ENCODE results near the gene INTS7. TPM values are rescaled to one million over a fixed set of nuclear protein-coding genes. Genes with fewer than 3 reads are reported as not detected.
A peak's percentile ranks its signal among the peaks of the same experiment; 100 is the strongest.

INTS7 gene
- total RNA-seq, 1 experiment from 2014 or later: 25.3 TPM

DNA sequence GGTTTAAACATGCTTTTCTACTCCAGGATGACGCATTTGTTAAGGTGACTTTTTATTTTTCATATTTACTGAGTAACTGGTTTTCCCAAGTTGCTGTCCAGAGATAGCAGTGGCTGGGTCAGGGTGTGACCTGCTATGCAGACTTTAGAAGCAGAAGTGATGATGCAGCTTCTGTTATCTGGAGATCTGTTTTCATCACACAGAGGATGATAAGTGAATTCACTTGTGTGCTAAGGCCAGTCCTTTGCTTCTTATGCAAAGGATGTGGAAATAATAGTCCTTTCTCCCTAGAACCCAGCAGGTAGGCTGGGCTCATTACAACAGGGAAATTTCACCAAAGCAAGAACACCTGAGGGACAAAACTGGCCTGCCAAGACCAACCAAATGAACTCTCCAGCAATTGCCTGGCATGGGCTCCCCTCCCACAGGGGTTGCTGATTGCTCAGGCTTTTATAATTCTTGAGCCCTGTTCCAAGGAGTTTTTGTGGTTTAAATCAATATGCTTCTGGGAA is 107.0 kb downstream of the INTS7 start:
- ChIA-PET POLR2A (ENCODE audit: unreplicated experiment) (no interaction called here), CTCF (interaction anchor here (0.5 kb wide), 1 partner anchor 102 kb away, joined by 3 read pairs; no protein-coding TSS in a partner anchor)
- Histone ChIP-seq H3K9me3 (ENCODE audit: low read length) (no peaks in the 10 kb centered on the region), H3K4me1 (ENCODE audit: insufficient read depth, low read length) (peaks cover 19% of the 10 kb centered on the region), H3K27me3 (ENCODE audit: low read length) (peaks cover 11% of the 10 kb centered on the region; the same call in 1 of the 2 replicates), H3K27ac (ENCODE audit: low read length) (peak overlapping the region; percentile 50), H2AFZ (ENCODE audit: low read length) (no peak overlapping the region), H3K4me2 (ENCODE audit: low read length) (peak overlapping the region; percentile 21), H3K79me2 (ENCODE audit: low read length) (no peaks in the 10 kb centered on the region), H3F3A (ENCODE audit: low read length, unreplicated experiment) (no peaks in the 10 kb centered on the region), H4K20me1 (ENCODE audit: low read length) (no peaks in the 10 kb centered on the region), H3K36me3 (ENCODE audit: low read depth, low read length) (no peaks in the 10 kb centered on the region), H3K4me3 (ENCODE audit: low read length) (no peak overlapping the region), H3K9ac (ENCODE audit: low read length) (peak overlapping the region; percentile 1; the same call in 1 of the 2 replicates), H3K9me2 (replicated peaks; ENCODE audit: low read length) (no peaks in the 10 kb centered on the region)
- ATAC-seq: peak; percentile 10; the same call in 1 of the 2 replicates
- TF ChIP-seq, protein P1, sequence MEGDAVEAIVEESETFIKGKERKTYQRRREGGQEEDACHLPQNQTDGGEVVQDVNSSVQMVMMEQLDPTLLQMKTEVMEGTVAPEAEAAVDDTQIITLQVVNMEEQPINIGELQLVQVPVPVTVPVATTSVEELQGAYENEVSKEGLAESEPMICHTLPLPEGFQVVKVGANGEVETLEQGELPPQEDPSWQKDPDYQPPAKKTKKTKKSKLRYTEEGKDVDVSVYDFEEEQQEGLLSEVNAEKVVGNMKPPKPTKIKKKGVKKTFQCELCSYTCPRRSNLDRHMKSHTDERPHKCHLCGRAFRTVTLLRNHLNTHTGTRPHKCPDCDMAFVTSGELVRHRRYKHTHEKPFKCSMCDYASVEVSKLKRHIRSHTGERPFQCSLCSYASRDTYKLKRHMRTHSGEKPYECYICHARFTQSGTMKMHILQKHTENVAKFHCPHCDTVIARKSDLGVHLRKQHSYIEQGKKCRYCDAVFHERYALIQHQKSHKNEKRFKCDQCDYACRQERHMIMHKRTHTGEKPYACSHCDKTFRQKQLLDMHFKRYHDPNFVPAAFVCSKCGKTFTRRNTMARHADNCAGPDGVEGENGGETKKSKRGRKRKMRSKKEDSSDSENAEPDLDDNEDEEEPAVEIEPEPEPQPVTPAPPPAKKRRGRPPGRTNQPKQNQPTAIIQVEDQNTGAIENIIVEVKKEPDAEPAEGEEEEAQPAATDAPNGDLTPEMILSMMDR (conservative IDR thresholded peaks at IDR 0.05; ENCODE audit: low read depth, low read length): no peak
- TF ChIP-seq EZH2 (IDR thresholded peaks at IDR 0.05; ENCODE audit: low read length, unreplicated experiment): no peak
- TF ChIP-seq EZH2phosphoT487 (IDR thresholded peaks at IDR 0.05; ENCODE audit: borderline replicate concordance, low read length): no peak
- peak; percentile 76 for DNase-seq
- intact Hi-C loops (cut with micrococcal nuclease): no loop called here
- BruUV-seq (replicated peaks): no TSS peak

DNA sequence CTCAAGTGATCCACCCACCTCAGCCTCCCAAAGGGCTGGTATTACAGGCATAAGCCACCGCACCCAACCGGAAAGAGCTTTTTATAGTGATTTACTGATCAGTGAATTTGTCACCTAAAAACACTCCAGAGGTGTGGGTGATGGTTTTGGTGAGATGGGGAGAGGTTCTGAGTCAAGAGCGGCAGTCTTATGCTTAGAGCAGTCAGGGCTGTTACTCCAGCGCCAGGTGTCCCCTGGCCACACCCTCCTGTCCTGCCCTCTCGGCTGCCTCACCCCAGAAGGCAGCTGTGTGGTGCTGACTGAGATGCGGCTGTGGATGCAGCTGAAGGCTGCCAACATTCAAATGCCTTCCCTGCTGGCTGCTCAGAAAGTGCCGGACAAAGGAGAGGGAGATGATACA is 110.3 kb downstream of the INTS7 start:
- H2AFZ ChIP-seq (ENCODE audit: low read length): no peak overlapping the region
- POLR2A ChIA-PET (ENCODE audit: unreplicated experiment): no interaction called here

DNA sequence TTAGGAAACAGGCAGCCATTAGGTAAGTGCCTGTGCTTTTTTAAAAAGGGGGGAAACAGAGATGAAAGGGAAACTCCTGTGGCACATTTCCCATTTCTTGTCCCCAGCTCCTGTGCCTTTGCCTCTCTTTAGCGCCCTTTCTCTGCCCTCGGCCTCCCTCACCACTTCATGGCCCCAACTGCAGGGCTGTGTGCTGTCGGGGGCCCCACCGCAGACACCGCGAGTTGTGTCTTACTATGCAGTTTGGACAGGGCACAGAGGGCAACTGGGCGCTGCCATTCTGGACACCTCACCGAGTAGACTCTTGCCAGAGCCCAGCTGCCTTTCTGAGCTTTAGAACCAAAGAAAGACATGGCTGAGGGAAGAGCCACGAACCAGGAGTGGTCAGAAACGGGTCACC is 111.1 kb downstream of the INTS7 start:
- H3K9me3 ChIP-seq (ENCODE audit: low read length): no peaks in the 10 kb centered on the region
- H3K4me2 ChIP-seq (ENCODE audit: low read length): no peak overlapping the region
- ATAC-seq: no peak
- no peak overlapping the region for H3K27ac ChIP-seq (ENCODE audit: low read length)
- no peaks in the 10 kb centered on the region for H3K79me2 ChIP-seq (ENCODE audit: low read length)
- no peak for DNase-seq
- H3K9ac ChIP-seq (ENCODE audit: low read length): no peak overlapping the region
- no peaks in the 10 kb centered on the region for H3F3A ChIP-seq (ENCODE audit: low read length, unreplicated experiment)
- no peaks in the 10 kb centered on the region for H3K9me2 ChIP-seq (replicated peaks; ENCODE audit: low read length)
- no peaks in the 10 kb centered on the region for H3K36me3 ChIP-seq (ENCODE audit: low read depth, low read length)
- intact Hi-C loops (cut with micrococcal nuclease): no loop called here
- H3K27me3 ChIP-seq (ENCODE audit: low read length): peaks cover 29% of the 10 kb centered on the region
- H4K20me1 ChIP-seq (ENCODE audit: low read length): no peaks in the 10 kb centered on the region
- H3K4me3 ChIP-seq (ENCODE audit: low read length): no peak overlapping the region
- TF ChIP-seq EZH2 (IDR thresholded peaks at IDR 0.05; ENCODE audit: low read length, unreplicated experiment) (no peak), EZH2phosphoT487 (IDR thresholded peaks at IDR 0.05; ENCODE audit: borderline replicate concordance, low read length) (no peak)
- TF ChIP-seq, protein P1 (conservative IDR thresholded peaks at IDR 0.05; ENCODE audit: low read depth, low read length): no peak
- H3K4me1 ChIP-seq (ENCODE audit: insufficient read depth, low read length): peaks cover 23% of the 10 kb centered on the region
- no TSS peak for BruUV-seq (replicated peaks)
- no peak overlapping the region for H2AFZ ChIP-seq (ENCODE audit: low read length)
- POLR2A ChIA-PET (ENCODE audit: unreplicated experiment): no interaction called here
- CTCF ChIA-PET: no interaction called here

More for the DNA sequence above, 110.3 kb downstream of the INTS7 start:
- Histone ChIP-seq H3K4me3 (ENCODE audit: low read length) (no peak overlapping the region), H3K79me2 (ENCODE audit: low read length) (no peaks in the 10 kb centered on the region), H4K20me1 (ENCODE audit: low read length) (no peaks in the 10 kb centered on the region), H3K27ac (ENCODE audit: low read length) (no peak overlapping the region), H3K9me2 (replicated peaks; ENCODE audit: low read length) (no peaks in the 10 kb centered on the region), H3K4me1 (ENCODE audit: insufficient read depth, low read length) (peaks cover 22% of the 10 kb centered on the region), H3K4me2 (ENCODE audit: low read length) (no peak overlapping the region), H3K9ac (ENCODE audit: low read length) (no peak overlapping the region), H3K9me3 (ENCODE audit: low read length) (no peaks in the 10 kb centered on the region), H3F3A (ENCODE audit: low read length, unreplicated experiment) (no peaks in the 10 kb centered on the region), H3K36me3 (ENCODE audit: low read depth, low read length) (no peaks in the 10 kb centered on the region), H3K27me3 (ENCODE audit: low read length) (peaks cover 29% of the 10 kb centered on the region)
- no TSS peak for BruUV-seq (replicated peaks)
- CTCF ChIA-PET: no interaction called here
- intact Hi-C loops (cut with micrococcal nuclease): no loop called here
- peak; percentile 69 for DNase-seq
- ATAC-seq: peak; percentile 70
- TF ChIP-seq EZH2phosphoT487 (IDR thresholded peaks at IDR 0.05; ENCODE audit: borderline replicate concordance, low read length) (no peak), EZH2 (IDR thresholded peaks at IDR 0.05; ENCODE audit: low read length, unreplicated experiment) (no peak)
- TF ChIP-seq, protein P1 (conservative IDR thresholded peaks at IDR 0.05; ENCODE audit: low read depth, low read length): no peak
